H9 (cell line): Measurements from ENCODE around the gene SRL. TPM values are rescaled to one million over a fixed set of nuclear protein-coding genes. Genes with fewer than 3 reads are reported as not detected.

ENCODE experiments used
- DNase-seq: peaks from one replicate; pipeline ENCODE4 v3.0.0-alpha.2; 2017
- H2AFZ ChIP-seq: one replicate; pipeline ENCODE4 v1.6.1; 2013; ENCODE audit warnings: mild to moderate bottlenecking, low read length, control low read depth, moderate library complexity
- H2AK5ac ChIP-seq: 2 replicates; pipeline ENCODE4 v1.6.1; 2013; ENCODE audit warnings: low read length, control low read depth, mixed read lengths; ENCODE audit not compliant: insufficient read length
- H2BK120ac ChIP-seq: one replicate; pipeline ENCODE4 v1.6.1; 2013; ENCODE audit warnings: low read depth, mild to moderate bottlenecking, low read length, control low read depth, inconsistent platforms; ENCODE audit not compliant: poor library complexity, severe bottlenecking
- H2BK12ac ChIP-seq: 2 replicates; pipeline ENCODE4 v1.6.1; 2013; ENCODE audit warnings: low read length, control low read depth, mixed read lengths, low read depth; ENCODE audit not compliant: insufficient read length
- H2BK15ac ChIP-seq: 2 replicates; pipeline ENCODE4 v1.6.1; 2013; ENCODE audit warnings: low read depth, low read length, control low read depth
- H2BK20ac ChIP-seq: one replicate; pipeline ENCODE4 v1.6.1; 2013; ENCODE audit warnings: low read depth, mild to moderate bottlenecking, low read length, control low read depth, inconsistent platforms; ENCODE audit not compliant: poor library complexity, severe bottlenecking
- H2BK5ac ChIP-seq: 2 replicates; pipeline ENCODE4 v1.6.1; 2013; ENCODE audit warnings: low read length, control low read depth, mixed read lengths; ENCODE audit not compliant: insufficient read length
- H3K14ac ChIP-seq: 2 replicates; pipeline ENCODE4 v1.6.1; 2013; ENCODE audit warnings: low read length, control low read depth; ENCODE audit not compliant: insufficient read depth
- H3K18ac ChIP-seq: 2 replicates; pipeline ENCODE4 v1.6.1; 2013; ENCODE audit warnings: low read depth, mild to moderate bottlenecking, mixed read lengths, low read length, control low read depth; ENCODE audit not compliant: insufficient read length
- H3K23ac ChIP-seq: 2 replicates; pipeline ENCODE4 v1.6.1; 2013; ENCODE audit warnings: low read length, control low read depth, mixed read lengths, low read depth; ENCODE audit not compliant: insufficient read length
- H3K23me2 ChIP-seq: 2 replicates; pipeline ENCODE4 v1.6.1; 2013; ENCODE audit warnings: low read depth, mild to moderate bottlenecking, mixed read lengths, low read length, control low read depth; ENCODE audit not compliant: insufficient read length, poor library complexity, severe bottlenecking
- H3K27ac ChIP-seq: 2 replicates; pipeline ENCODE4 v1.5.1; 2013; ENCODE audit warnings: low read length, control low read depth, mixed read lengths, low read depth; ENCODE audit not compliant: insufficient read length
- H3K27me3 ChIP-seq: 2 replicates; pipeline ENCODE4 v1.6.1; 2013; ENCODE audit warnings: low read length, control low read depth, inconsistent platforms; ENCODE audit not compliant: insufficient read depth
- H3K4ac ChIP-seq: 2 replicates; pipeline ENCODE4 v1.6.1; 2013; ENCODE audit warnings: low read depth, mild to moderate bottlenecking, control low read depth, inconsistent platforms, low read length, moderate library complexity
- H3K4me1 ChIP-seq: 2 replicates; pipeline ENCODE4 v1.6.1; 2013; ENCODE audit warnings: low read length, control low read depth, inconsistent platforms; ENCODE audit not compliant: insufficient read depth
- H3K4me2 ChIP-seq: 2 replicates; pipeline ENCODE4 v1.6.1; 2013; ENCODE audit warnings: low read length, control low read depth, mixed read lengths; ENCODE audit not compliant: insufficient read length, insufficient read depth
- H3K56ac ChIP-seq: 2 replicates; pipeline ENCODE4 v1.6.1; 2013; ENCODE audit warnings: low read depth, mild to moderate bottlenecking, mixed read lengths, low read length, control low read depth; ENCODE audit not compliant: insufficient read length
- H3K79me1 ChIP-seq: 2 replicates; pipeline ENCODE4 v1.6.1; 2013; ENCODE audit warnings: low read depth, mild to moderate bottlenecking, moderate library complexity, low read length, control low read depth, inconsistent platforms; ENCODE audit not compliant: insufficient read depth, poor library complexity, severe bottlenecking
- H3K79me2 ChIP-seq: 2 replicates; pipeline ENCODE4 v1.6.1; 2013; ENCODE audit warnings: low read length, control low read depth, inconsistent platforms; ENCODE audit not compliant: insufficient read depth
- H3K9ac ChIP-seq: 2 replicates; pipeline ENCODE4 v1.6.1; 2013; ENCODE audit warnings: low read length, control low read depth, mixed read lengths; ENCODE audit not compliant: insufficient read length; ENCODE audit errors: extremely low read depth
- H3K9me3 ChIP-seq: one replicate; pipeline ENCODE4 v1.6.1; 2013; ENCODE audit warnings: low read depth, low read length, inconsistent platforms; ENCODE audit not compliant: control insufficient read depth
- H3T11ph ChIP-seq: one replicate; pipeline ENCODE4 v1.6.1; 2013; ENCODE audit warnings: mild to moderate bottlenecking, low read length, control low read depth, inconsistent platforms
- H4K20me1 ChIP-seq: one replicate; pipeline ENCODE4 v1.6.1; 2013; ENCODE audit not compliant: control insufficient read depth, insufficient read length, insufficient read depth
- H4K5ac ChIP-seq: 2 replicates; pipeline ENCODE4 v1.6.1; 2013; ENCODE audit warnings: low read depth, mild to moderate bottlenecking, mixed read lengths, low read length, control low read depth; ENCODE audit not compliant: insufficient read length
- H4K8ac ChIP-seq: replicated peaks from 2 replicates; pipeline ENCODE4 v1.6.1; 2013; ENCODE audit warnings: low read length, control low read depth, mixed read lengths, low read depth; ENCODE audit not compliant: insufficient read length
- H4K91ac ChIP-seq: 2 replicates; pipeline ENCODE4 v1.6.1; 2013; ENCODE audit warnings: low read depth, mild to moderate bottlenecking, moderate library complexity, mixed read lengths, low read length, control low read depth; ENCODE audit not compliant: insufficient read length
- H3K27ac Mint-ChIP-seq, 3 experiments: 2 replicates in 2 of 3; 3 replicates in 1 of 3; pipeline ENCODE4 v1.8.0; 2020 to 2021; ENCODE audit warnings: mixed read lengths in 3 of 3, mild to moderate bottlenecking in 1 of 3, moderate library complexity in 1 of 3
- H3K27me3 Mint-ChIP-seq: 2 replicates; pipeline ENCODE4 v1.8.0; 2021; ENCODE audit warnings: low read depth, mild to moderate bottlenecking, moderate library complexity, mixed read lengths
- H3K36me3 Mint-ChIP-seq, 3 experiments: 2 replicates in 2 of 3; 3 replicates in 1 of 3; pipeline ENCODE4 v1.8.0; 2020 to 2021; ENCODE audit warnings: low read depth in 3 of 3, mixed read lengths in 3 of 3; ENCODE audit not compliant: insufficient read depth in 1 of 3
- H3K4me1 Mint-ChIP-seq, 2 experiments: 2 replicates each; pipeline ENCODE4 v1.8.0; 2020; ENCODE audit warnings: mixed read lengths in 2 of 2
- H3K4me3 Mint-ChIP-seq, 2 experiments: 2 replicates in 1 of 2; 3 replicates in 1 of 2; pipeline ENCODE4 v1.8.0; 2020 to 2021; ENCODE audit warnings: mild to moderate bottlenecking in 2 of 2, mixed read lengths in 2 of 2, moderate library complexity in 1 of 2
- H3K9me3 Mint-ChIP-seq, 2 experiments: 2 replicates in 1 of 2; 3 replicates in 1 of 2; pipeline ENCODE4 v1.8.0; 2020; ENCODE audit warnings: mild to moderate bottlenecking in 2 of 2, mixed read lengths in 2 of 2, moderate library complexity in 1 of 2
- CTCF ChIP-seq: fragments of 200-600 bp; sonication (generic); conservative IDR thresholded peaks from 3 replicates; pipeline ENCODE4 v1.8.0; 2021; ENCODE audit warnings: antibody characterized with exemption, mild to moderate bottlenecking
- WGBS: extraction: QIAGEN DNeasy Blood & Tissue Kit; methylation state at CpG from one replicate; pipeline ENCODE4 v1.1.7; 2013; ENCODE audit warnings: missing lambda C conversion rate, low lambda C conversion rate, mixed read lengths; ENCODE audit not compliant: insufficient read length; ENCODE audit errors: extremely low coverage; 5-methylcytosine and 5-hydroxymethylcytosine counted together
- total RNA-seq: library from RNA; stranded (reverse); gene quantifications from 2 replicates; pipeline ENCODE4 v1.2.1, GENCODE V29; 2021

SRL gene
- total RNA-seq, 1 experiment from 2014 or later, result not detected

GRCh38 chr16:4178468-4179010, 63.3 kb downstream of the SRL start:
- WGBS, result no CpG with 5 or more reads among the region's 9 CpGs
- Mint-ChIP-seq H3K27me3 (no peaks in the 10 kb centered on the region), H3K27ac (no peak overlapping the region; a peak in 2 of 7 replicates), H3K4me3 (no peak overlapping the region), H3K9me3 (no peaks in the 10 kb centered on the region), H3K4me1 (peaks cover 4 to 5% of the 10 kb centered on the region in 2 experiments), H3K36me3 (no peaks in the 10 kb centered on the region)
- Histone ChIP-seq H3K79me2 (no peaks in the 10 kb centered on the region), H3K14ac (no peak overlapping the region), H3K23ac (no peak overlapping the region), H2BK15ac (no peak overlapping the region), H2AFZ (no peak overlapping the region), H3K27me3 (no peaks in the 10 kb centered on the region), H2BK5ac (no peak overlapping the region), H4K5ac (no peak overlapping the region), H3K9ac (no peak overlapping the region), H3K27ac (no peak overlapping the region), H4K8ac (no peak overlapping the region), H3K4me1 (no peaks in the 10 kb centered on the region; the same call in 1 of the 2 replicates), H2AK5ac (no peak overlapping the region), H4K20me1 (no peaks in the 10 kb centered on the region), H2BK120ac (no peak overlapping the region), H3K9me3 (no peaks in the 10 kb centered on the region), H3K56ac (no peak overlapping the region), H3K4ac (no peak overlapping the region), H3K79me1 (no peaks in the 10 kb centered on the region), H3K4me2 (no peak overlapping the region), H3K23me2 (no peaks in the 10 kb centered on the region), H2BK12ac (no peak overlapping the region), H3T11ph (no peak overlapping the region), H3K18ac (no peak overlapping the region), H2BK20ac (no peak overlapping the region), H4K91ac (no peak overlapping the region)
- no peak for DNase-seq
- TF ChIP-seq CTCF, result no peak
